Neural cell (in vitro differentiated cells): ENCODE measurements around the gene CNFN. TPM values are rescaled to one million over a fixed set of nuclear protein-coding genes. Genes with fewer than 3 reads are reported as not detected.

Experiments
- H2AFZ ChIP-seq: fragments of 200-600, 300-800 bp; sonication (generic), shearing (Covaris generic); 2 replicates; pipeline ENCODE4 v1.6.0; 2014; ENCODE audit warnings: low read depth, mild to moderate bottlenecking, antibody characterized with exemption, low read length, moderate library complexity
- H3F3A ChIP-seq: fragments of 200-600 bp; shearing (Covaris generic); 2 replicates; pipeline ENCODE4 v1.6.1; 2016; ENCODE audit warnings: mild to moderate bottlenecking, moderate library complexity, mixed read lengths, antibody characterized with exemption, low read length; ENCODE audit not compliant: insufficient read depth, poor library complexity, severe bottlenecking
- H3K27ac ChIP-seq: fragments of 200-600, 300-800 bp; sonication (generic), shearing (Covaris generic); 2 replicates; pipeline ENCODE4 v1.5.1; 2014; ENCODE audit warnings: mild to moderate bottlenecking, low read length, moderate library complexity
- H3K27me3 ChIP-seq: fragments of 300-800, 200-600 bp; sonication (generic), shearing (Covaris generic); 2 replicates; pipeline ENCODE4 v1.6.0; 2014; ENCODE audit warnings: mild to moderate bottlenecking, low read depth, low read length, moderate library complexity; ENCODE audit not compliant: insufficient read depth
- H3K36me3 ChIP-seq: fragments of 300-800, 200-600 bp; sonication (generic), shearing (Covaris generic); 2 replicates; pipeline ENCODE4 v1.5.1; 2014; ENCODE audit warnings: mild to moderate bottlenecking, antibody characterized with exemption, low read length, moderate library complexity; ENCODE audit not compliant: insufficient read depth
- H3K4me2 ChIP-seq: fragments of 300-800, 200-600 bp; sonication (generic), shearing (Covaris generic); 2 replicates; pipeline ENCODE4 v1.6.0; 2014; ENCODE audit warnings: mild to moderate bottlenecking, low read length
- H3K4me3 ChIP-seq: fragments of 300-800, 200-600 bp; sonication (generic), shearing (Covaris generic); 2 replicates; pipeline ENCODE4 v1.5.1; 2014; ENCODE audit warnings: mild to moderate bottlenecking, low read length, moderate library complexity
- H3K79me2 ChIP-seq: fragments of 200-600 bp; shearing (Covaris generic); replicated peaks from 2 replicates; pipeline ENCODE4 v1.6.0; 2014; ENCODE audit warnings: mild to moderate bottlenecking, low read length, moderate library complexity; ENCODE audit not compliant: insufficient read depth
- H3K9ac ChIP-seq: fragments of 300-800, 200-600 bp; sonication (generic), shearing (Covaris generic); 2 replicates; pipeline ENCODE4 v1.6.1; 2016; ENCODE audit warnings: mild to moderate bottlenecking, low read length, mixed read lengths
- H3K9me2 ChIP-seq: fragments of 200-600 bp; shearing (Covaris generic); 2 replicates; pipeline ENCODE4 v1.6.1; 2016; ENCODE audit warnings: mild to moderate bottlenecking, low read length, mixed read lengths; ENCODE audit not compliant: insufficient read depth
- H3K9me3 ChIP-seq: fragments of 200-600, 300-800 bp; sonication (generic), shearing (Covaris generic); 2 replicates; pipeline ENCODE4 v1.6.1; 2016; ENCODE audit warnings: mild to moderate bottlenecking, mixed run types, low read length, moderate library complexity, mixed read lengths
- H4K20me1 ChIP-seq: fragments of 200-600 bp; shearing (Covaris generic); 2 replicates; pipeline ENCODE4 v1.6.1; 2016; ENCODE audit warnings: mild to moderate bottlenecking, mixed run types; ENCODE audit not compliant: insufficient read depth
- EP300 ChIP-seq: fragments of 450-650 bp; conservative IDR thresholded peaks from 2 replicates; pipeline ENCODE4 v1.6.1; 2014; ENCODE audit warnings: antibody characterized with exemption, mild to moderate bottlenecking, moderate library complexity; ENCODE audit not compliant: poor library complexity, severe bottlenecking
- EZH2 ChIP-seq: fragments of 200-600, 300-800 bp; shearing (Covaris generic), sonication (generic); IDR thresholded peaks from 2 replicates; pipeline ENCODE4 v1.6.1; 2014; ENCODE audit warnings: antibody characterized with exemption, low read length, borderline replicate concordance, mild to moderate bottlenecking; ENCODE audit not compliant: insufficient read depth, poor library complexity, severe bottlenecking
- MXI1 ChIP-seq: fragments of 450-650 bp; conservative IDR thresholded peaks from 2 replicates; pipeline ENCODE4 v1.6.1; 2014; ENCODE audit warnings: antibody characterized with exemption, mild to moderate bottlenecking; ENCODE audit not compliant: poor library complexity, severe bottlenecking
- POLR2AphosphoS5 ChIP-seq: IDR thresholded peaks from 2 replicates; pipeline ENCODE4 v1.6.1; 2012
- RAD21 ChIP-seq: fragments of 450-650 bp; conservative IDR thresholded peaks from 2 replicates; pipeline ENCODE4 v1.6.1; 2014; ENCODE audit warnings: antibody characterized with exemption, mild to moderate bottlenecking, moderate library complexity
- SMC3 ChIP-seq: fragments of 450-650 bp; conservative IDR thresholded peaks from 2 replicates; pipeline ENCODE4 v1.6.1; 2014; ENCODE audit warnings: antibody characterized with exemption, mild to moderate bottlenecking, moderate library complexity; ENCODE audit not compliant: poor library complexity
- TAF1 ChIP-seq: IDR thresholded peaks from 2 replicates; pipeline ENCODE4 v1.6.1; 2012; ENCODE audit warnings: low read depth
- polyA minus RNA-seq: library from RNA; depleted of rRNA, polyadenylated mRNA; stranded (reverse); fragments of >200 nt; gene quantifications from 2 replicates; pipeline ENCODE4 v1.2.3, GENCODE V29; 2014
- polyA plus RNA-seq: library from polyadenylated mRNA; depleted of rRNA; stranded (reverse); fragments of >200 nt; gene quantifications from 2 replicates; pipeline ENCODE4 v1.2.3, GENCODE V29; 2014
- TF ChIP-seq, protein P1 (sequence below): IDR thresholded peaks from 2 replicates; pipeline ENCODE4 v1.6.1; 2012; ENCODE audit warnings: borderline replicate concordance
- TF ChIP-seq, protein P2 (sequence below): fragments of 450-650 bp; IDR thresholded peaks from 2 replicates; pipeline ENCODE4 v1.5.1; 2014; ENCODE audit warnings: antibody characterized with exemption, mild to moderate bottlenecking, moderate library complexity; ENCODE audit not compliant: poor library complexity, severe bottlenecking

The CNFN gene, protein sequence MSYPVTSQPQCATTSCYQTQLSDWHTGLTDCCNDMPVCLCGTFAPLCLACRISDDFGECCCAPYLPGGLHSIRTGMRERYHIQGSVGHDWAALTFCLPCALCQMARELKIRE
- polyA plus RNA-seq: not detected in 2 replicates
- not detected in 2 replicates for polyA minus RNA-seq

DNA sequence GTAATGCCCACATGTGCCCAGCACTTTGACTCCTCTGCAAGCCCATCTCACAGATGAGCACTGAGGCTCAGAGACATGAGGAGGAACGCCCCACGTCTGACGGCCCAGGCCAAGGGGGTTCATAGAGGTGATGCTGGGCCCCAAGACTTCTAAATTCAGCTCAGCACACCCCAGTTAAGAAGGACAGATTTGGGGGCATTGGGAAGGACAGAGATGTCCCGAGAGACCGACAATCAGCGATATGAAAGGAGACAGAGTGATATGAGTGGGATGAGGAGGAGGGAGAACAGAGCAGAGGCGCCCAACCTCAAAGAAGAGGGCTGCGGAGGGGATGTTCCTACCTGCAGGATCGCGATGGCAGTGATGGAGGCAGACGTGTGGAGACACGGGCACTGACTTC is at the start of gene CNFN:
Gene CNFN (minus strand): TSS at position 399 of the 400 bp plus-strand sequence. CDS start 1,260 bp downstream, outside the sequence.
- H3K27me3 ChIP-seq: peaks cover 10% of the 10 kb centered on the region

DNA sequence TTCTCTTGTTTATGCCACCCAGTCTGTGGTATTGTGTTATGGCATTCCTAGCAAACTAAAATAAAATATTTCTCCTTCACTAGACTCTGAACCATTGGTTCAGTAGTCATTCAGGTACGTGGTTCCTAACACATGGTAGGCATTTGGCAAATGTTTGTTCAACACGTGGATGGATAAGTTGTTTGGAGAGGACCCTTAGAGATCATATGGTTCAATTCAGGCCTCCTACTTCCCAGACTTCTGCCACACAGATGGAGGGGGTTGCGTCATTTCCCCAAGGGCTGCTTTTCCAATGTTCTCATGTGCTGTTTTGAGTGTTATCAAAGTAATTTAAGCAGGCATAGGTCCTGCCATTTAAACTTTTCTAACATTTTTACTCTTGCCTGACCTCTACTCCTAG is 45.9 kb upstream of the CNFN start:
- Histone ChIP-seq H2AFZ (no peak overlapping the region), H3K27ac (no peak overlapping the region), H3F3A (no peaks in the 10 kb centered on the region), H3K27me3 (no peaks in the 10 kb centered on the region), H3K9me3 (no peaks in the 10 kb centered on the region), H3K36me3 (no peaks in the 10 kb centered on the region), H3K4me3 (no peak overlapping the region), H3K79me2 (no peaks in the 10 kb centered on the region), H3K4me2 (no peak overlapping the region), H4K20me1 (no peaks in the 10 kb centered on the region), H3K9ac (no peak overlapping the region), H3K9me2 (no peaks in the 10 kb centered on the region)
- TF ChIP-seq POLR2AphosphoS5 (no peak), SMC3 (no peak), EZH2 (no peak), RAD21 (no peak), TAF1 (no peak), MXI1 (no peak), EP300 (no peak)
- TF ChIP-seq, protein P1, sequence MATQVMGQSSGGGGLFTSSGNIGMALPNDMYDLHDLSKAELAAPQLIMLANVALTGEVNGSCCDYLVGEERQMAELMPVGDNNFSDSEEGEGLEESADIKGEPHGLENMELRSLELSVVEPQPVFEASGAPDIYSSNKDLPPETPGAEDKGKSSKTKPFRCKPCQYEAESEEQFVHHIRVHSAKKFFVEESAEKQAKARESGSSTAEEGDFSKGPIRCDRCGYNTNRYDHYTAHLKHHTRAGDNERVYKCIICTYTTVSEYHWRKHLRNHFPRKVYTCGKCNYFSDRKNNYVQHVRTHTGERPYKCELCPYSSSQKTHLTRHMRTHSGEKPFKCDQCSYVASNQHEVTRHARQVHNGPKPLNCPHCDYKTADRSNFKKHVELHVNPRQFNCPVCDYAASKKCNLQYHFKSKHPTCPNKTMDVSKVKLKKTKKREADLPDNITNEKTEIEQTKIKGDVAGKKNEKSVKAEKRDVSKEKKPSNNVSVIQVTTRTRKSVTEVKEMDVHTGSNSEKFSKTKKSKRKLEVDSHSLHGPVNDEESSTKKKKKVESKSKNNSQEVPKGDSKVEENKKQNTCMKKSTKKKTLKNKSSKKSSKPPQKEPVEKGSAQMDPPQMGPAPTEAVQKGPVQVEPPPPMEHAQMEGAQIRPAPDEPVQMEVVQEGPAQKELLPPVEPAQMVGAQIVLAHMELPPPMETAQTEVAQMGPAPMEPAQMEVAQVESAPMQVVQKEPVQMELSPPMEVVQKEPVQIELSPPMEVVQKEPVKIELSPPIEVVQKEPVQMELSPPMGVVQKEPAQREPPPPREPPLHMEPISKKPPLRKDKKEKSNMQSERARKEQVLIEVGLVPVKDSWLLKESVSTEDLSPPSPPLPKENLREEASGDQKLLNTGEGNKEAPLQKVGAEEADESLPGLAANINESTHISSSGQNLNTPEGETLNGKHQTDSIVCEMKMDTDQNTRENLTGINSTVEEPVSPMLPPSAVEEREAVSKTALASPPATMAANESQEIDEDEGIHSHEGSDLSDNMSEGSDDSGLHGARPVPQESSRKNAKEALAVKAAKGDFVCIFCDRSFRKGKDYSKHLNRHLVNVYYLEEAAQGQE: no peak
- TF ChIP-seq, protein P2, sequence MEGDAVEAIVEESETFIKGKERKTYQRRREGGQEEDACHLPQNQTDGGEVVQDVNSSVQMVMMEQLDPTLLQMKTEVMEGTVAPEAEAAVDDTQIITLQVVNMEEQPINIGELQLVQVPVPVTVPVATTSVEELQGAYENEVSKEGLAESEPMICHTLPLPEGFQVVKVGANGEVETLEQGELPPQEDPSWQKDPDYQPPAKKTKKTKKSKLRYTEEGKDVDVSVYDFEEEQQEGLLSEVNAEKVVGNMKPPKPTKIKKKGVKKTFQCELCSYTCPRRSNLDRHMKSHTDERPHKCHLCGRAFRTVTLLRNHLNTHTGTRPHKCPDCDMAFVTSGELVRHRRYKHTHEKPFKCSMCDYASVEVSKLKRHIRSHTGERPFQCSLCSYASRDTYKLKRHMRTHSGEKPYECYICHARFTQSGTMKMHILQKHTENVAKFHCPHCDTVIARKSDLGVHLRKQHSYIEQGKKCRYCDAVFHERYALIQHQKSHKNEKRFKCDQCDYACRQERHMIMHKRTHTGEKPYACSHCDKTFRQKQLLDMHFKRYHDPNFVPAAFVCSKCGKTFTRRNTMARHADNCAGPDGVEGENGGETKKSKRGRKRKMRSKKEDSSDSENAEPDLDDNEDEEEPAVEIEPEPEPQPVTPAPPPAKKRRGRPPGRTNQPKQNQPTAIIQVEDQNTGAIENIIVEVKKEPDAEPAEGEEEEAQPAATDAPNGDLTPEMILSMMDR: no peak

More for the DNA sequence above, at the start of gene CNFN:
- Histone ChIP-seq H3K4me3 (no peak within 1 kb of the TSS), H3K9ac (no peak within 1 kb of the TSS), H3K27ac (no peak within 1 kb of the TSS), H3K4me2 (no peak within 1 kb of the TSS), H4K20me1 (no peaks in the 10 kb centered on the region), H3K9me3 (no peaks in the 10 kb centered on the region), H3K36me3 (no peaks in the 10 kb centered on the region), H3F3A (no peaks in the 10 kb centered on the region), H3K79me2 (no peaks in the 10 kb centered on the region), H3K9me2 (no peaks in the 10 kb centered on the region), H2AFZ (no peak within 1 kb of the TSS)
- TF ChIP-seq, protein P1: no peak
- TF ChIP-seq EZH2 (no peak), RAD21 (no peak), TAF1 (no peak), POLR2AphosphoS5 (no peak), SMC3 (no peak), MXI1 (no peak), EP300 (no peak)
- TF ChIP-seq, protein P2: no peak
